Activated naive CD8-positive, alpha-beta T cell (primary cell): ENCODE measurements around the gene PUDP.
"Not testable (repeated sequence)": the region's sequence is repeated elsewhere in the genome, so short reads cannot be mapped to it uniquely, and the experiment has no call there.

Experiments
- H3K27ac Mint-ChIP-seq: one replicate; pipeline ENCODE4 v1.8.0; 2021; ENCODE audit warnings: mixed read lengths
- H3K27me3 Mint-ChIP-seq: one replicate; pipeline ENCODE4 v1.8.0; 2021; ENCODE audit warnings: mixed read lengths
- H3K36me3 Mint-ChIP-seq: one replicate; pipeline ENCODE4 v1.8.0; 2021; ENCODE audit warnings: mixed read lengths
- H3K4me1 Mint-ChIP-seq: one replicate; pipeline ENCODE4 v1.8.0; 2021; ENCODE audit warnings: low read depth, mixed read lengths
- H3K4me3 Mint-ChIP-seq: one replicate; pipeline ENCODE4 v1.8.0; 2021; ENCODE audit warnings: mild to moderate bottlenecking, mixed read lengths
- H3K9me3 Mint-ChIP-seq: one replicate; pipeline ENCODE4 v1.8.0; 2021; ENCODE audit warnings: low read depth, mixed read lengths

The PUDP gene

GRCh38 chrX:7108030-7108429 is 39.9 kb downstream of the PUDP start:
- Mint-ChIP-seq H3K9me3 (no peaks in the 10 kb centered on the region), H3K4me1 (peaks cover 22% of the 10 kb centered on the region), H3K27me3 (no peaks in the 10 kb centered on the region), H3K36me3 (peaks cover 6% of the 10 kb centered on the region), H3K4me3 (no peak overlapping the region), H3K27ac (no peak overlapping the region)

DNA sequence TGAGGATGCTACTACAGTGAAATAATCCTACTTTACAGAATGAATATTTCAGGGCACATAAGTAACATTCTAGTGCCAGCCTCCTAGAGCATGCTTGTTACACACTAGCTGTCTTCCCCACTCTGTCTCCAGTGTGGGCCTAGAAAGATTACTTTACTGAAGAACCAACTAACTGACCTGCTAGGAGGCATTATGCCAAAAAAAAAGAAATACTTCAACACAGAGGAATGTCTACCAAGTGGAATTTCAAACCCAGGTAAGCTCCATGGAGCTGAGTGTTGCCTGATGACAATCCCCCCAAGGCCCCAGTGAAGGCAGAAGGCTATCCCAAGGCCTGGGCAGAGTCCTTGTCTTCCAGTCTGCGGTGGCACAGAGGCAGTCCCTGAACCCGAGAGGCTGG is 41.3 kb downstream of the PUDP start:
- no peak overlapping the region for H3K27ac Mint-ChIP-seq
- peaks cover 23% of the 10 kb centered on the region for H3K4me1 Mint-ChIP-seq
- H3K36me3 Mint-ChIP-seq = peaks cover 6% of the 10 kb centered on the region
- H3K9me3 Mint-ChIP-seq = no peaks in the 10 kb centered on the region
- H3K27me3 Mint-ChIP-seq = no peaks in the 10 kb centered on the region
- no peak overlapping the region for H3K4me3 Mint-ChIP-seq

- Mint-ChIP-seq H3K4me3 (no peak overlapping the region), H3K4me1 (peaks cover 5% of the 10 kb centered on the region), H3K27me3 (no peaks in the 10 kb centered on the region), H3K27ac (no peak overlapping the region), H3K9me3 (no peaks in the 10 kb centered on the region), H3K36me3 (peaks cover 6% of the 10 kb centered on the region)
Measured at GRCh38 chrX:7102119-7102518, 45.8 kb downstream of the PUDP start.

DNA sequence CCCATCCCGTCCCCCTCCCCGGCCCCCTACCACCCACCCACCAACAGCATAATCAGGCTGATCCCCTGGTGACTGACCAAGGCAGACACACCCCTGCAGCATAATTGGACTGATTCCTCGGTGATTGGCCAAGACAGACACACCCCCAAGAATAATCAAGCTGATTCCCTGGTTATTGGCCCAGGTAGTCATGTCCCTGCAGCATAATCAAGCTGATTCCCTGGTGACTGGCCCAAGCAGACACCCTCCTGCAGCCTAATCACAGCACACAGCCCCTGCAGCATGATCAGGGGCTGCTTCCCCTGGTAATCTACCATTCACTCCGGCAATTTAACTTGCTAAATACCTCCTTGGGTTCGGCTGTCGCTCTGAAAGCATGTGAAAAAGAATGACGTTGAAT is 47.9 kb downstream of the PUDP start:
- no peak overlapping the region for H3K27ac Mint-ChIP-seq
- peaks cover 5% of the 10 kb centered on the region for H3K4me1 Mint-ChIP-seq
- H3K27me3 Mint-ChIP-seq = no peaks in the 10 kb centered on the region
- H3K36me3 Mint-ChIP-seq = peaks cover 6% of the 10 kb centered on the region
- H3K4me3 Mint-ChIP-seq = no peak overlapping the region
- H3K9me3 Mint-ChIP-seq = no peaks in the 10 kb centered on the region

- H3K27me3 Mint-ChIP-seq, H3K4me1 Mint-ChIP-seq, H3K4me3 Mint-ChIP-seq, H3K27ac Mint-ChIP-seq, H3K9me3 Mint-ChIP-seq, H3K36me3 Mint-ChIP-seq: not testable (repeated sequence)
Measured at GRCh38 chrX:7095657-7096056, 52.3 kb downstream of the PUDP start.

GRCh38 chrX:7093305-7093704 is 54.6 kb downstream of the PUDP start:
- Mint-ChIP-seq H3K36me3 (no peaks in the 10 kb centered on the region), H3K27ac (no peak overlapping the region), H3K9me3 (no peaks in the 10 kb centered on the region), H3K4me3 (no peak overlapping the region), H3K27me3 (no peaks in the 10 kb centered on the region), H3K4me1 (peaks cover 21% of the 10 kb centered on the region)

GRCh38 chrX:7092543-7092942 is 55.4 kb downstream of the PUDP start:
- Mint-ChIP-seq H3K36me3 (no peaks in the 10 kb centered on the region), H3K9me3 (no peaks in the 10 kb centered on the region), H3K4me1 (peaks cover 23% of the 10 kb centered on the region), H3K27ac (no peak overlapping the region), H3K4me3 (no peak overlapping the region), H3K27me3 (no peaks in the 10 kb centered on the region)

GRCh38 chrX:7091923-7092322 is 56.0 kb downstream of the PUDP start:
- no peaks in the 10 kb centered on the region for H3K36me3 Mint-ChIP-seq
- H3K27me3 Mint-ChIP-seq = no peaks in the 10 kb centered on the region
- H3K4me3 Mint-ChIP-seq = no peak overlapping the region
- no peaks in the 10 kb centered on the region for H3K9me3 Mint-ChIP-seq
- no peak overlapping the region for H3K27ac Mint-ChIP-seq
- H3K4me1 Mint-ChIP-seq = peaks cover 23% of the 10 kb centered on the region

DNA sequence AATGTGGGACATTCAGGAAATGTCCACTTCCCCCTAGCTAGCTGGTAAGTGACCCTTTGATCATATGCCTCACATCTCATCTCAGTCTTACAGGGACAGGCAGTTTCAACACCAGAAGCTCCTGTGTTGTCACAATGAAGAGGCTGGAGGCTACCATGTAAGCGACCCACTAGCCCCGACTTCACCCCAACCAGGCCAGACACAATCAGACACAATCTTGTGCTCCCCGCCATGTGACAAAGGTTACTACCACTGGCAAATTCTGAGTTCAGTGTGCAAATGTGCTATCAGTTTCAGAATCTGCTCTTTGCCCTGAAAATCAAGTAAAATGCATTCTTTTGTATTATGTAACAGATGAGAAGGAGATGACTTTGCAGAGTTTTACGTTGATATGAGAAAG is 57.3 kb downstream of the PUDP start:
- no peaks in the 10 kb centered on the region for H3K27me3 Mint-ChIP-seq
- H3K4me3 Mint-ChIP-seq = no peak overlapping the region
- no peak overlapping the region for H3K27ac Mint-ChIP-seq
- peaks cover 31% of the 10 kb centered on the region for H3K4me1 Mint-ChIP-seq
- H3K36me3 Mint-ChIP-seq = no peaks in the 10 kb centered on the region
- no peaks in the 10 kb centered on the region for H3K9me3 Mint-ChIP-seq

DNA sequence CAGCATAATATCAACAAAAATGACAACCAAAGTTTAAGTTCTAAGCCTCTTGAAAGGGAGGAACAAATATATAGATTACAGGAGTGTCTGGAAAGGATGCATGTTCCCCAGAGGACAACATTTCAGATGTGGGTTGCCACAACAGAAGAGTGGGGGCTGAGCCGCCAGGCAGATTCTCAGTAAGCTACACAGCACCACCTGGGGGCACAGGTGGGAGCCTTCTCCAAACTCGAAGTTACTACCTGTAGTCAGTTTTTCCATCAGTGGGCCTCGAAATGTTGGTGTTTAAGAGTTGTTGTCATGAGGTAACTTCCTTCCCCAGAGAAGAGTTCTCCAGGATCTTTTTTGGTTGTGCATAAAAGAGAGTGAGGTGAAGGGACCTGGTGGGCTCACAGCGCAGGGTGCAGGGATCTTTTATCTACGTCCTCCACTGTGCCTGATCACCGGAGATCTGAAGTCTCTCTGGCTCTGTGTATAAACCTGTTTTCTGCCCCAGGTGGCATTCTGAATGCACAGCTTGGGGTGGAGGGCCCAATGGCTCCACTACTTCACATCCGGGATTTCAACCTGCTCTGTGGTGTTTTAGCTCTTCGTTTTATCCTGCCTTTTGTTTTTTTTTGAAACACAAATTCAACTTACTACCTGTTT is 58.9 kb downstream of the PUDP start:
- Mint-ChIP-seq H3K36me3 (no peaks in the 10 kb centered on the region), H3K27me3 (no peaks in the 10 kb centered on the region), H3K4me1 (peaks cover 40% of the 10 kb centered on the region), H3K27ac (peak overlapping the region; percentile 50), H3K4me3 (no peak overlapping the region), H3K9me3 (no peaks in the 10 kb centered on the region)

- Mint-ChIP-seq H3K4me1 (peaks cover 56% of the 10 kb centered on the region), H3K9me3 (no peaks in the 10 kb centered on the region), H3K27me3 (no peaks in the 10 kb centered on the region), H3K27ac (no peak overlapping the region), H3K4me3 (no peak overlapping the region), H3K36me3 (no peaks in the 10 kb centered on the region)
Measured at GRCh38 chrX:7086384-7086783, 61.6 kb downstream of the PUDP start.

GRCh38 chrX:7085879-7086278 is 62.1 kb downstream of the PUDP start:
- H3K4me3 Mint-ChIP-seq = no peak overlapping the region

GRCh38 chrX:7084841-7085240 is 63.1 kb downstream of the PUDP start:
- no peaks in the 10 kb centered on the region for H3K36me3 Mint-ChIP-seq
- H3K4me1 Mint-ChIP-seq = peaks cover 50% of the 10 kb centered on the region
- H3K4me3 Mint-ChIP-seq = no peak overlapping the region
- no peak overlapping the region for H3K27ac Mint-ChIP-seq
- H3K9me3 Mint-ChIP-seq = no peaks in the 10 kb centered on the region
- H3K27me3 Mint-ChIP-seq = no peaks in the 10 kb centered on the region

More at GRCh38 chrX:7085879-7086278, 62.1 kb downstream of the PUDP start:
- no peaks in the 10 kb centered on the region for H3K27me3 Mint-ChIP-seq
- H3K9me3 Mint-ChIP-seq = no peaks in the 10 kb centered on the region
- no peak overlapping the region for H3K27ac Mint-ChIP-seq
- H3K4me1 Mint-ChIP-seq = peaks cover 56% of the 10 kb centered on the region
- no peaks in the 10 kb centered on the region for H3K36me3 Mint-ChIP-seq

GRCh38 chrX:7083468-7084396 is 64.2 kb downstream of the PUDP start:
- H3K27ac Mint-ChIP-seq = peak overlapping the region; percentile 68
- H3K9me3 Mint-ChIP-seq = no peaks in the 10 kb centered on the region
- H3K4me1 Mint-ChIP-seq = peaks cover 41% of the 10 kb centered on the region
- H3K27me3 Mint-ChIP-seq = no peaks in the 10 kb centered on the region
- H3K36me3 Mint-ChIP-seq = no peaks in the 10 kb centered on the region
- peak overlapping the region; percentile 67 for H3K4me3 Mint-ChIP-seq

DNA sequence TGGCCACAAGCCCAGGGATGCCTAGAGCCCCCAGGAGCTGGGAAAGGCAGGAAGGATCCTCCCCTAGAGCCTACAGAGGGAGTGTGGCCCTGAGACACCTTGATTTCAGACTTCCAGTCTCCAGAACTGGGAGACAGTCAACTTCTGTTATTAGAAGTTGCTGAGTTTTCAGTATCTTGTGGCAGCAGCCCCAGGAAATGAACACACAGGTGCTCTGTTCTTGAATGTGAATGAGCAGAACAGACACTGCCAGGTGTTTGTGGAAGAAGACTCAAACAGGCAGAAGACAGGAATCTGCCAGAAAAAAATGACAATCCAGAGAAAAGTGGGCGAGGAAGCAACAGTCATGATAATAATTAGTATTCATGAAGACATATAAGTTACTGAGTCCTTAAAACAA is 64.9 kb downstream of the PUDP start:
- no peaks in the 10 kb centered on the region for H3K27me3 Mint-ChIP-seq
- H3K4me3 Mint-ChIP-seq = peak overlapping the region; percentile 13
- H3K4me1 Mint-ChIP-seq = peaks cover 35% of the 10 kb centered on the region
- H3K9me3 Mint-ChIP-seq = no peaks in the 10 kb centered on the region
- peak overlapping the region; percentile 64 for H3K27ac Mint-ChIP-seq
- no peaks in the 10 kb centered on the region for H3K36me3 Mint-ChIP-seq
